OCI-LY7 (cell line): ENCODE results near the gene ROS1. TPM values are rescaled to one million over a fixed set of nuclear protein-coding genes. Genes with fewer than 3 reads are reported as not detected.

Experiments used
- BruUV-seq: library from RNA; stranded (reverse); fragments of 400-500 nt; replicated peaks from 2 replicates; lab custom pipeline; 2021; lab: Mats Ljungman, UMichigan
- CTCF ChIA-PET: fragments of 300-600 bp; sonication (Branson Sonifier 250); formaldehyde crosslinking; loops from one replicate; lab custom pipeline; 2022; ENCODE audit warnings: antibody characterized with exemption; ENCODE audit not compliant: unreplicated experiment; lab: Charles Lee
- POLR2A ChIA-PET: fragments of 300-600 bp; sonication (Branson Sonifier 250); formaldehyde crosslinking; loops from one replicate; lab custom pipeline; 2022; ENCODE audit warnings: antibody characterized with exemption; lab: Charles Lee
- DNase-seq: peaks from one replicate; pipeline ENCODE4 v3.0.0-alpha.2; 2015; ENCODE audit warnings: low spot score
- H2AFZ ChIP-seq: fragments of 200-600 bp; sonication (generic), shearing (Covaris generic); 2 replicates; pipeline ENCODE4 v1.6.1; 2014; ENCODE audit warnings: mild to moderate bottlenecking, antibody characterized with exemption, low read length, moderate library complexity
- H3K27ac ChIP-seq: fragments of 200-600 bp; sonication (generic); 2 replicates; pipeline ENCODE4 v1.5.1; 2014; ENCODE audit warnings: mixed run types, low read depth, mild to moderate bottlenecking, moderate library complexity, low read length, inconsistent platforms; ENCODE audit not compliant: poor library complexity, severe bottlenecking
- H3K36me3 ChIP-seq: fragments of 200-600 bp; sonication (generic); 2 replicates; pipeline ENCODE4 v1.6.1; 2014; ENCODE audit warnings: mild to moderate bottlenecking, antibody characterized with exemption, low read length, moderate library complexity, mixed read lengths; ENCODE audit not compliant: insufficient read depth
- H3K4me1 ChIP-seq: fragments of 200-600 bp; sonication (generic); 2 replicates; pipeline ENCODE4 v1.5.1; 2014; ENCODE audit warnings: mild to moderate bottlenecking, low read length; ENCODE audit not compliant: insufficient read depth, poor library complexity, severe bottlenecking
- H3K4me2 ChIP-seq: fragments of 200-600 bp; sonication (generic); 2 replicates; pipeline ENCODE4 v1.6.1; 2014; ENCODE audit warnings: mild to moderate bottlenecking, low read length
- H3K4me3 ChIP-seq: fragments of 200-600 bp; sonication (generic); 2 replicates; pipeline ENCODE4 v1.5.1; 2014; ENCODE audit warnings: mild to moderate bottlenecking, low read depth, low read length; ENCODE audit not compliant: poor library complexity, severe bottlenecking
- H3K79me2 ChIP-seq: fragments of 200-600 bp; sonication (generic); 2 replicates; pipeline ENCODE4 v1.6.1; 2016; ENCODE audit warnings: low read depth, mild to moderate bottlenecking, low read length, moderate library complexity, mixed read lengths; ENCODE audit not compliant: insufficient read depth
- H3K9me2 ChIP-seq: fragments of 200-600 bp; sonication (generic); 2 replicates; pipeline ENCODE4 v1.6.1; 2016; ENCODE audit warnings: mild to moderate bottlenecking, low read length, mixed read lengths; ENCODE audit not compliant: insufficient read depth
- H3K9me3 ChIP-seq: fragments of 200-600 bp; sonication (generic); 2 replicates; pipeline ENCODE4 v1.6.1; 2014; ENCODE audit warnings: mild to moderate bottlenecking, mixed run types, low read length, mixed read lengths
- H4K20me1 ChIP-seq: fragments of 200-600 bp; sonication (generic); 2 replicates; pipeline ENCODE4 v1.6.1; 2014; ENCODE audit warnings: mild to moderate bottlenecking, antibody characterized with exemption, low read length, moderate library complexity, mixed read lengths; ENCODE audit not compliant: insufficient read depth
- CTCF ChIP-seq: fragments of 200-600 bp; sonication (generic); conservative IDR thresholded peaks from 2 replicates; pipeline ENCODE4 v1.5.1; 2014; ENCODE audit warnings: mild to moderate bottlenecking, antibody characterized with exemption, low read length, moderate library complexity, mixed read lengths
- EZH2phosphoT487 ChIP-seq: fragments of 200-600 bp; sonication (generic); IDR thresholded peaks from 2 replicates; pipeline ENCODE4 v1.6.1; 2018; ENCODE audit warnings: low read depth, borderline replicate concordance, mild to moderate bottlenecking, mixed run types, antibody characterized with exemption, low read length, moderate library complexity, mixed read lengths
- intact Hi-C: fragments of 100-400 bp; cut with micrococcal nuclease; formaldehyde crosslinking; loops from one replicate; pipeline ENCODE4 v1.10.0; 2022; ENCODE audit not compliant: unreplicated experiment
- total RNA-seq, 2 experiments: library from RNA; depleted of rRNA in 1 of 2; stranded (reverse); fragments of >200 nt in 1 of 2; shearing (Covaris generic) in 1 of 2; gene quantifications; 2 replicates each; pipeline ENCODE4 v1.2.3, GENCODE V29; 2014 to 2022

The ROS1 gene
- total RNA-seq, 2 experiments from 2014 or later, result not detected

GRCh38 chr6:117387454-117387974 lies 38.2 kb downstream of the ROS1 start:
- DNase-seq, result no peak
- Histone ChIP-seq H3K4me1 (no peaks in the 10 kb centered on the region), H3K27ac (no peak overlapping the region), H3K36me3 (no peaks in the 10 kb centered on the region), H3K4me2 (no peak overlapping the region), H2AFZ (no peak overlapping the region), H3K79me2 (no peaks in the 10 kb centered on the region), H4K20me1 (no peaks in the 10 kb centered on the region), H3K4me3 (no peak overlapping the region), H3K9me3 (no peaks in the 10 kb centered on the region), H3K9me2 (no peaks in the 10 kb centered on the region)
- intact Hi-C loops, result no loop called here
- no peak for TF ChIP-seq CTCF
- TF ChIP-seq EZH2phosphoT487, result no peak
- BruUV-seq, result no TSS peak
- ChIA-PET CTCF (no interaction called here), POLR2A (interaction anchor here (0.6 kb wide), 1 partner anchor 100 kb away, joined by 3 read pairs; no protein-coding TSS in a partner anchor)

- intact Hi-C loops, result no loop called here
- H3K4me1 ChIP-seq, result no peaks in the 10 kb centered on the region
- TF ChIP-seq EZH2phosphoT487, result no peak
- TF ChIP-seq CTCF, result no peak
- no peaks in the 10 kb centered on the region for H3K36me3 ChIP-seq
- H3K79me2 ChIP-seq, result no peaks in the 10 kb centered on the region
- H3K4me2 ChIP-seq, result no peak overlapping the region
- no peak overlapping the region for H3K4me3 ChIP-seq
- no peaks in the 10 kb centered on the region for H3K9me2 ChIP-seq
- no peak overlapping the region for H3K27ac ChIP-seq
- no peaks in the 10 kb centered on the region for H3K9me3 ChIP-seq
- H4K20me1 ChIP-seq, result no peaks in the 10 kb centered on the region
- no peak for DNase-seq
- BruUV-seq, result no TSS peak
- no peak overlapping the region for H2AFZ ChIP-seq
- ChIA-PET CTCF (no interaction called here), POLR2A (no interaction called here)
Observed at GRCh38 chr6:117384659-117385058, 41.1 kb downstream of the ROS1 start.

- intact Hi-C loops, result no loop called here
- TF ChIP-seq EZH2phosphoT487, result no peak
- no peak for TF ChIP-seq CTCF
- H3K36me3 ChIP-seq, result no peaks in the 10 kb centered on the region
- no peak for DNase-seq
- BruUV-seq, result no TSS peak
- H4K20me1 ChIP-seq, result no peaks in the 10 kb centered on the region
- H2AFZ ChIP-seq, result no peak overlapping the region
- no peak overlapping the region for H3K27ac ChIP-seq
- ChIA-PET CTCF (no interaction called here), POLR2A (interaction anchor here (0.6 to 0.8 kb wide), 2 partner anchors 78 to 220 kb away, joined by 3 read pairs; partner anchors contain the start of gene GOPC)
- no peak overlapping the region for H3K4me3 ChIP-seq
- H3K9me3 ChIP-seq, result no peaks in the 10 kb centered on the region
- no peak overlapping the region for H3K4me2 ChIP-seq
- no peaks in the 10 kb centered on the region for H3K9me2 ChIP-seq
- H3K4me1 ChIP-seq, result no peaks in the 10 kb centered on the region
- no peaks in the 10 kb centered on the region for H3K79me2 ChIP-seq
Observed at GRCh38 chr6:117381749-117382148, 44.0 kb downstream of the ROS1 start.
